SK-N-SH treated with all-trans-retinoic acid at 6 μM for 48 hours (cell line): ENCODE results near the gene SLC45A1.

ENCODE experiments used
- ATAC-seq: fragments of 200-7000 bp; cut with Tn5 transposase; 3 replicates; pipeline ENCODE4 v1.9.1; 2020; ENCODE audit warnings: mild to moderate bottlenecking, moderate library complexity
- BACH2 ChIP-seq: fragments of 250-450 bp; sonication (Bioruptor Pico); IDR thresholded peaks from 2 replicates; pipeline ENCODE4 v1.9.0; 2021; ENCODE audit warnings: mild to moderate bottlenecking, borderline replicate concordance
- CSDC2 ChIP-seq: fragments of 250-450 bp; sonication (Bioruptor Pico); IDR thresholded peaks from 2 replicates; pipeline ENCODE4 v1.5.0; 2020; ENCODE audit warnings: mild to moderate bottlenecking, moderate library complexity
- ESRRG ChIP-seq: fragments of 250-450 bp; sonication (Bioruptor Pico); IDR thresholded peaks from 2 replicates; pipeline ENCODE4 v1.6.1; 2021; ENCODE audit warnings: mild to moderate bottlenecking
- ISL1 ChIP-seq: fragments of 250-450 bp; sonication (Bioruptor Pico); IDR thresholded peaks from 2 replicates; pipeline ENCODE4 v2.1.2; 2022; ENCODE audit warnings: mild to moderate bottlenecking, moderate library complexity
- OSR1 ChIP-seq: fragments of 250-450 bp; sonication (Bioruptor Pico); IDR thresholded peaks from 2 replicates; pipeline ENCODE4 v1.8.0; 2022; ENCODE audit warnings: moderate library complexity, mild to moderate bottlenecking, inconsistent platforms
- PPARA ChIP-seq: fragments of 250-450 bp; sonication (Bioruptor Pico); IDR thresholded peaks from 2 replicates; pipeline ENCODE4 v1.5.0; 2020; ENCODE audit warnings: mild to moderate bottlenecking, borderline replicate concordance
- RARB ChIP-seq: fragments of 250-450 bp; sonication (Bioruptor Pico); IDR thresholded peaks from 2 replicates; pipeline ENCODE4 v1.8.0; 2021; ENCODE audit warnings: mild to moderate bottlenecking, moderate library complexity
- SNAI2 ChIP-seq: fragments of 250-450 bp; sonication (Bioruptor Pico); IDR thresholded peaks from 2 replicates; pipeline ENCODE4 v1.5.0; 2020; ENCODE audit warnings: mild to moderate bottlenecking, moderate library complexity
- TCF4 ChIP-seq: fragments of 250-450 bp; sonication (Bioruptor Pico); IDR thresholded peaks from 2 replicates; pipeline ENCODE4 v1.8.0; 2021; ENCODE audit warnings: mild to moderate bottlenecking, moderate library complexity, borderline replicate concordance
- TOX ChIP-seq: fragments of 250-450 bp; sonication (Bioruptor Pico); IDR thresholded peaks from 2 replicates; pipeline ENCODE4 v1.8.0; 2021; ENCODE audit warnings: mild to moderate bottlenecking, moderate library complexity, borderline replicate concordance
- ZFP3 ChIP-seq: fragments of 250-450 bp; sonication (Bioruptor Pico); IDR thresholded peaks from 2 replicates; pipeline ENCODE4 v1.5.0; 2020; ENCODE audit warnings: mild to moderate bottlenecking, moderate library complexity
- ZNF565 ChIP-seq: fragments of 450-650 bp; formaldehyde crosslinking; conservative IDR thresholded peaks from 2 replicates; pipeline ENCODE4 v1.5.0; 2020; ENCODE audit warnings: low read depth, mild to moderate bottlenecking, moderate library complexity
- ZNF70 ChIP-seq: fragments of 450-650 bp; formaldehyde crosslinking; IDR thresholded peaks from 2 replicates; pipeline ENCODE4 v1.5.0; 2020; ENCODE audit warnings: mild to moderate bottlenecking, moderate library complexity
- ZNF8 ChIP-seq: fragments of 450-650 bp; formaldehyde crosslinking; IDR thresholded peaks from 2 replicates; pipeline ENCODE4 v1.5.0; 2020; ENCODE audit warnings: mild to moderate bottlenecking, moderate library complexity
- TF ChIP-seq, protein P1 (sequence below): fragments of 250-450 bp; sonication (Bioruptor Pico); IDR thresholded peaks from 2 replicates; pipeline ENCODE4 v1.8.0; 2020; ENCODE audit warnings: mild to moderate bottlenecking, moderate library complexity, borderline replicate concordance
- TF ChIP-seq, protein P2 (sequence below): fragments of 250-450 bp; sonication (Bioruptor Pico); IDR thresholded peaks from 2 replicates; pipeline ENCODE4 v1.5.1; 2020; ENCODE audit warnings: low read depth, mild to moderate bottlenecking, moderate library complexity
- TF ChIP-seq, protein P3 (sequence below): fragments of 250-450 bp; sonication (Bioruptor Pico); IDR thresholded peaks from 2 replicates; pipeline ENCODE4 v1.8.0; 2021; ENCODE audit warnings: low read depth, mild to moderate bottlenecking, moderate library complexity, borderline replicate concordance
- TF ChIP-seq, protein P4 (sequence below): fragments of 250-450 bp; sonication (Bioruptor Pico); IDR thresholded peaks from 2 replicates; pipeline ENCODE4 v1.5.0; 2020; ENCODE audit warnings: mild to moderate bottlenecking, moderate library complexity

Gene SLC45A1

DNA sequence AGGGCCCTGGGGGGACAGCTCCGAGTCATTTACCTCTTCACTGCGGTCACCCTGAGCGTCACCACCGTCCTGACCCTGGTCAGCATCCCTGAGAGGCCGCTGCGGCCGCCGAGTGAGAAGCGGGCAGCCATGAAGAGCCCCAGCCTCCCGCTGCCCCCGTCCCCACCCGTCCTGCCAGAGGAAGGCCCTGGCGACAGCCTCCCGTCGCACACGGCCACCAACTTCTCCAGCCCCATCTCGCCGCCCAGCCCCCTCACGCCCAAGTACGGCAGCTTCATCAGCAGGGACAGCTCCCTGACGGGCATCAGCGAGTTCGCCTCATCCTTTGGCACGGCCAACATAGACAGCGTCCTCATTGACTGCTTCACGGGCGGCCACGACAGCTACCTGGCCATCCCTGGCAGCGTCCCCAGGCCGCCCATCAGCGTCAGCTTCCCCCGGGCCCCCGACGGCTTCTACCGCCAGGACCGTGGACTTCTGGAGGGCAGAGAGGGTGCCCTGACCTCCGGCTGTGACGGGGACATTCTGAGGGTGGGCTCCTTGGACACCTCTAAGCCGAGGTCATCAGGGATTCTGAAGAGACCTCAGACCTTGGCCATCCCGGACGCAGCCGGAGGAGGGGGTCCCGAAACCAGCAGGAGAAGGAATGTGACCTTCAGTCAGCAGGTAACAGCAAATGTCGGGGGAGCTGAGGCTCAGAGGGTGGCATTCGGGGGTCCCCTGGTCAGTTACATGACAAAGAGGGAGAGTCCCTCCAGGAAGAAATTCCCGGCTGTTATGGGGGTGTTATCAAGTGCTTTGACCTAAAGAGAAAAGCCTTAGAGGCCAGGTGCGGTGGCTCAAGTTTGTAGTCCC lies 12.6 kb downstream of the SLC45A1 start (continued):
- TF ChIP-seq, protein P1, sequence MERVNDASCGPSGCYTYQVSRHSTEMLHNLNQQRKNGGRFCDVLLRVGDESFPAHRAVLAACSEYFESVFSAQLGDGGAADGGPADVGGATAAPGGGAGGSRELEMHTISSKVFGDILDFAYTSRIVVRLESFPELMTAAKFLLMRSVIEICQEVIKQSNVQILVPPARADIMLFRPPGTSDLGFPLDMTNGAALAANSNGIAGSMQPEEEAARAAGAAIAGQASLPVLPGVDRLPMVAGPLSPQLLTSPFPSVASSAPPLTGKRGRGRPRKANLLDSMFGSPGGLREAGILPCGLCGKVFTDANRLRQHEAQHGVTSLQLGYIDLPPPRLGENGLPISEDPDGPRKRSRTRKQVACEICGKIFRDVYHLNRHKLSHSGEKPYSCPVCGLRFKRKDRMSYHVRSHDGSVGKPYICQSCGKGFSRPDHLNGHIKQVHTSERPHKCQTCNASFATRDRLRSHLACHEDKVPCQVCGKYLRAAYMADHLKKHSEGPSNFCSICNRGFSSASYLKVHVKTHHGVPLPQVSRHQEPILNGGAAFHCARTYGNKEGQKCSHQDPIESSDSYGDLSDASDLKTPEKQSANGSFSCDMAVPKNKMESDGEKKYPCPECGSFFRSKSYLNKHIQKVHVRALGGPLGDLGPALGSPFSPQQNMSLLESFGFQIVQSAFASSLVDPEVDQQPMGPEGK (CRISPR knock-in tag), result no peak
- no peak for TF ChIP-seq OSR1 (CRISPR knock-in tag)
- TF ChIP-seq, all 23 proteins: peak for 0

DNA sequence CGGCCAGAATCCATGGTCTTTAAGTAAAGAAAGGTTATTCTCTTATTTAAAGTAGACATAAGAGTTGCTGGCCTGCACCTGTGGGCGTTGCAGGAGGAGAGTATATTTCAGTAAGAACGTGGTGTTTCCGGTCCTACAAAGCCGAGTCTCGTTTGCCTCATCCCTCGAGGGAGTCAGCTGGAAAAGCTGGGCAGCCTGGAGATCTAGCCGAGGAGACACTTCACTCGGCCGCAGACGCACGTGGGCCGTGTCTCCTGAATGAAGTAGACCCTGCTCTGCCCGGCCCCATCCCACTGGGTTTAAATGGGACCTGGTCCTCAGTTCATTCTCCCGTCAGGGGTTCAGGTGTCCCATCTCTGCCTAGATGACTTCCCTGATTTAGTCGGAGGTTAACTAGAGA lies 14.9 kb downstream of the SLC45A1 start:
- TF ChIP-seq ZNF8 (CRISPR knock-in tag) (no peak), ZNF70 (CRISPR knock-in tag) (no peak), ISL1 (CRISPR knock-in tag) (no peak), SNAI2 (no peak), ZFP3 (no peak), TOX (no peak), PPARA (CRISPR knock-in tag) (no peak), RARB (CRISPR knock-in tag) (no peak), TCF4 (no peak), ZNF565 (CRISPR knock-in tag) (no peak), BACH2 (CRISPR knock-in tag) (no peak), ESRRG (no peak), CSDC2 (no peak), OSR1 (CRISPR knock-in tag) (no peak)
- TF ChIP-seq, protein P2, sequence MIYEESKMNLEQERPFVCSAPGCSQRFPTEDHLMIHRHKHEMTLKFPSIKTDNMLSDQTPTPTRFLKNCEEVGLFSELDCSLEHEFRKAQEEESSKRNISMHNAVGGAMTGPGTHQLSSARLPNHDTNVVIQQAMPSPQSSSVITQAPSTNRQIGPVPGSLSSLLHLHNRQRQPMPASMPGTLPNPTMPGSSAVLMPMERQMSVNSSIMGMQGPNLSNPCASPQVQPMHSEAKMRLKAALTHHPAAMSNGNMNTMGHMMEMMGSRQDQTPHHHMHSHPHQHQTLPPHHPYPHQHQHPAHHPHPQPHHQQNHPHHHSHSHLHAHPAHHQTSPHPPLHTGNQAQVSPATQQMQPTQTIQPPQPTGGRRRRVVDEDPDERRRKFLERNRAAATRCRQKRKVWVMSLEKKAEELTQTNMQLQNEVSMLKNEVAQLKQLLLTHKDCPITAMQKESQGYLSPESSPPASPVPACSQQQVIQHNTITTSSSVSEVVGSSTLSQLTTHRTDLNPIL (CRISPR knock-in tag), result no peak
- TF ChIP-seq, protein P1 (CRISPR knock-in tag), result no peak
- TF ChIP-seq, protein P3, sequence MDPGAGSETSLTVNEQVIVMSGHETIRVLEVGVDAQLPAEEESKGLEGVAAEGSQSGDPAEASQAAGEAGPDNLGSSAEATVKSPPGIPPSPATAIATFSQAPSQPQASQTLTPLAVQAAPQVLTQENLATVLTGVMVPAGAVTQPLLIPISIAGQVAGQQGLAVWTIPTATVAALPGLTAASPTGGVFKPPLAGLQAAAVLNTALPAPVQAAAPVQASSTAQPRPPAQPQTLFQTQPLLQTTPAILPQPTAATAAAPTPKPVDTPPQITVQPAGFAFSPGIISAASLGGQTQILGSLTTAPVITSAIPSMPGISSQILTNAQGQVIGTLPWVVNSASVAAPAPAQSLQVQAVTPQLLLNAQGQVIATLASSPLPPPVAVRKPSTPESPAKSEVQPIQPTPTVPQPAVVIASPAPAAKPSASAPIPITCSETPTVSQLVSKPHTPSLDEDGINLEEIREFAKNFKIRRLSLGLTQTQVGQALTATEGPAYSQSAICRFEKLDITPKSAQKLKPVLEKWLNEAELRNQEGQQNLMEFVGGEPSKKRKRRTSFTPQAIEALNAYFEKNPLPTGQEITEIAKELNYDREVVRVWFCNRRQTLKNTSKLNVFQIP (CRISPR knock-in tag), result no peak
- TF ChIP-seq, protein P4, sequence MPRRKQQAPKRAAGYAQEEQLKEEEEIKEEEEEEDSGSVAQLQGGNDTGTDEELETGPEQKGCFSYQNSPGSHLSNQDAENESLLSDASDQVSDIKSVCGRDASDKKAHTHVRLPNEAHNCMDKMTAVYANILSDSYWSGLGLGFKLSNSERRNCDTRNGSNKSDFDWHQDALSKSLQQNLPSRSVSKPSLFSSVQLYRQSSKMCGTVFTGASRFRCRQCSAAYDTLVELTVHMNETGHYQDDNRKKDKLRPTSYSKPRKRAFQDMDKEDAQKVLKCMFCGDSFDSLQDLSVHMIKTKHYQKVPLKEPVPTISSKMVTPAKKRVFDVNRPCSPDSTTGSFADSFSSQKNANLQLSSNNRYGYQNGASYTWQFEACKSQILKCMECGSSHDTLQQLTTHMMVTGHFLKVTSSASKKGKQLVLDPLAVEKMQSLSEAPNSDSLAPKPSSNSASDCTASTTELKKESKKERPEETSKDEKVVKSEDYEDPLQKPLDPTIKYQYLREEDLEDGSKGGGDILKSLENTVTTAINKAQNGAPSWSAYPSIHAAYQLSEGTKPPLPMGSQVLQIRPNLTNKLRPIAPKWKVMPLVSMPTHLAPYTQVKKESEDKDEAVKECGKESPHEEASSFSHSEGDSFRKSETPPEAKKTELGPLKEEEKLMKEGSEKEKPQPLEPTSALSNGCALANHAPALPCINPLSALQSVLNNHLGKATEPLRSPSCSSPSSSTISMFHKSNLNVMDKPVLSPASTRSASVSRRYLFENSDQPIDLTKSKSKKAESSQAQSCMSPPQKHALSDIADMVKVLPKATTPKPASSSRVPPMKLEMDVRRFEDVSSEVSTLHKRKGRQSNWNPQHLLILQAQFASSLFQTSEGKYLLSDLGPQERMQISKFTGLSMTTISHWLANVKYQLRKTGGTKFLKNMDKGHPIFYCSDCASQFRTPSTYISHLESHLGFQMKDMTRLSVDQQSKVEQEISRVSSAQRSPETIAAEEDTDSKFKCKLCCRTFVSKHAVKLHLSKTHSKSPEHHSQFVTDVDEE (CRISPR knock-in tag), result no peak
- ATAC-seq, result no peak

DNA sequence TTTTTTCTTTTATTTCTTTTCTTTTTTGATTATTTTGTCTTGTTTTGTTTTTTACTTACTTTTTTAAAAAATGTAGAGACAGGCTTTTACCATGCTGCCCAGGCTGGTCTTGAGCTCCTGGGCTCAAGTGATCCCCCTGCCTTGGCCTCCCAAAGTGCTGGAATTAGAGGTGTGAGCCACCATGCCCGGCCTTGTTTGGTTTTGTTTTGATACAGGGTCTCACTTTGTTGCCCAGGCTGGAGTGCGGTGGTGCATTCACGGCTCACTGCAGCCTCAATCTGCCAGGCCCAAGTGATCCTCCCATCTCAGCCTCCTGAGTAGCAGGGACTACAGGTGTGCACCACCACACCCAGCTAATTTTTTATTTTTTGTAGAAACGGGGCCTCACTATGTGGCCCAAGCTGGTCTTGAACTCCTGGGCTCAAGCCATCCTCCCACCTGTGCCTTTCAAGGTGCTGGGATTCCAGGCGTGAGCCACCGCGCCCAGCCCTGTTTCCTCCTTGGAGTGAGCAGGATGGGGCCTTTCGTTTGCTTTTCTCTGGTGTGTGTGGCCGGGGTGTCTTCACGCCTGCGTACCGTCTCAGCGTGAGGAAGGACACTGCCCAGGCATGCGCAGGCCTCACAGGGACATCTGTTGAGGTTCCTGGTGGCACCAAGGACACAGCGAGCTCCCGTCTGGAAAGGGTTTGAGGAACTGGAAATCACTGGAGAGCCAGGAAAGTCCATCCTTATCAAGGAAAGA lies 15.5 kb downstream of the SLC45A1 start:
- ATAC-seq, result no peak
- TF ChIP-seq TOX (no peak), ZNF565 (CRISPR knock-in tag) (no peak), ZNF70 (CRISPR knock-in tag) (no peak)
